IPS DF 19.7 (cell line): Measurements from ENCODE around the gene VTI1A.
"Not testable (repeated sequence)": the region's sequence is repeated elsewhere in the genome, so short reads cannot be mapped to it uniquely, and the experiment has no call there.

ENCODE experiments used
- DNase-seq: peaks from one replicate; pipeline ENCODE4 v3.0.0-alpha.2; 2013; ENCODE audit warnings: low read depth, low spot score

VTI1A gene

GRCh38 chr10:112446855-112447619 is at the start of gene VTI1A, which contains the start of gene ZDHHC6:
Gene VTI1A, plus strand, starts transcription at chr10:112447215. Its CDS starts 159 bp downstream, at chr10:112447374.
Gene ZDHHC6, minus strand, starts transcription at chr10:112446914. Its CDS starts 1,478 bp downstream, at chr10:112445436.
- DNase-seq: peak; percentile 33

- DNase-seq: no peak
These were observed 49.4 kb upstream of the VTI1A start for GRCh38 chr10:112397592-112397991.

DNA sequence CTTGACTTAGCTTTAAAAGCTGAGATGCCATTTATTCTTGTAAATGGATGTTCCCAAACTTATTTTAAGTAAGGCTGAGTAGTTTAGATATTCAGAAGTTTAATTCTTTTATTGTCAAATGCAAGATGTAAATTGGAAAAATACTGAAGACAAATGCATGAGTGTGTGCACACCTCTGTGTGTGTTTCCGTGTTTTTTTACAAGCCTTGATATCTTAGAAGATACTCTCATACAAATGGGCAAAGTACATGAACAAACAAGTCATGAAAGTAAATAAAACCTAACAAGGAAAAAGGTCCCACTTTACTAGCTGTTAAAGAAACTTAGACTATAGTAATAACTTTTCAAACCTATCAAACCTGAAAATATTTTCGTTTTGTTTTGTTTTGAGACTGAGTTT is 44.1 kb upstream of the VTI1A start:
- no peak for DNase-seq

DNA sequence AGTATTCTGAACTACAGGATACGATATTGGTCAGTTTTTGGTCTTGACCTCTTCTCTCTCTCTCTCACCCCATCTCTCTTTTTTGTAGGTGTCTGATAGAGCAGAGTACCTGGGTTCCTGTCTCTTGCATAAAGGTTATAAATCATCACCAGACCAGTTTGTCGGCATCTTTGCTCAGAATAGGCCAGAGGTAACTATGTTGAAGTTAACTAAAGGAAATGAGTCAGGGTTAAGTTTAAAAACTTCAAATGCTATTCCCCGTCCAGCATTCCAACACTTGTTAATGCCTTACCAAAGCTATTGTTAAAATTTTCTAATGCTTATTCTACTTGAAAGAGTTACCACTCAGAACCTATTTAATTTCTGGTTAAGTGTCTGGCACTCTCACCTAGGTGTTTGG is 42.4 kb upstream of the VTI1A start:
- no peak for DNase-seq

DNA sequence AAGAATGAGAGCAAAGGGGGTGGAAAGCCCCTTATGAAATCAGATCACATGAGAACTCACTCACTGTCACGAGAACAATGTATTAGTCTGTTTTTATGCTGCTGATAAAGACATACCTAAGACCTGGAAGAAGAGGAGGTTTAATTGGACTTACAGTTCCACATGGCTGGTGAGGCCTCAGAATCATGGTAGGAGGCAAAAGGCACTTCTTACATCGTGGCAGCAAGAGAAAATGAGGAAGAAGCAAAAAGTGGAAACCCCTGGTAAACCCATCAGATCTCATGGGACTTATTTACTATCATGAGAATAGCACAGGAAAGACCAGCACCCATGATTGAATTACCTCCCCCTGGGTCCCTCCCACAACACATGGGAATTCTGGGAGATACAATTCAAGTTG is 40.2 kb upstream of the VTI1A start:
- not testable (repeated sequence) for DNase-seq

GRCh38 chr10:112407696-112408095 is 39.3 kb upstream of the VTI1A start:
- DNase-seq: no peak

- no peak for DNase-seq
These were observed 37.7 kb upstream of the VTI1A start for GRCh38 chr10:112409299-112409698.

- DNase-seq: no peak
These were observed 37.3 kb upstream of the VTI1A start for GRCh38 chr10:112409755-112410154.

- no peak for DNase-seq
These were observed 34.3 kb upstream of the VTI1A start for GRCh38 chr10:112412696-112413095.

DNA sequence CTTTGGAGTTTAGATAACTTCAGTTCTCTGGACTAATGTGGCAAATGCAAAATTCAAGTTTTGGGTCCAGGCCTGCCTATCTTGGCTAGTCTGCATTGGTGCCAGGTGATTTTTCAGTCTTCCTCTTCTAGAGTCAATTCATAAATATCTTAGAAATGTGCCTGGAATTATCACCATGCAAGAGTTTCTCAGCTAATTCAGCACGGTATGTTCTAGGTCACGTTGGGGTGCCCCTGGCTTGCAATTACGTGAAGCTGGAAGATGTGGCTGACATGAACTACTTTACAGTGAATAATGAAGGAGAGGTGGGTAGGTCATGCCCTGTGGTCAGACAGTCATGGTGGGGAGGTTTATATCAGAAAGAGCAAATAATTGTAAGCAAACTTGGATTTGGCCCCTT is 25.3 kb upstream of the VTI1A start:
- no peak for DNase-seq

DNA sequence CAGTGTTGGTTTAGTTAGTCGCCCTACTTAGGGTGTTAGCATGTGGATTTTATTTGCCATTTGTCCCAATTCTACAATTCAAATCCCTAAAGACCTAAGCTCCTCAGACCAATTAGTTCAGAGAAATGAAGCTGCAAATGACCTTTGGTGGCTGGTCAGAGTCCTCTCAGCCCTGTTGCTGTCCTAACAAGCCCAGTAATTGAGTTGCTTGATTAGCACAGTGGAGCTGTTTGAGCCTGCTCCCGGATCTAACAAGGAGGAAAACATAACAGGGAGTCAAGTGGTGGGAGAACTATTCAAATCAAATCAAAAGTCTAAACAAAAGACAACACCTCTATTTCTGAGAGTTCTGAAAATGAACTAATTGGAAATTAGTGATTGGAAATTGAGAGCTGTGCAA is 22.4 kb upstream of the VTI1A start:
- DNase-seq: no peak

DNA sequence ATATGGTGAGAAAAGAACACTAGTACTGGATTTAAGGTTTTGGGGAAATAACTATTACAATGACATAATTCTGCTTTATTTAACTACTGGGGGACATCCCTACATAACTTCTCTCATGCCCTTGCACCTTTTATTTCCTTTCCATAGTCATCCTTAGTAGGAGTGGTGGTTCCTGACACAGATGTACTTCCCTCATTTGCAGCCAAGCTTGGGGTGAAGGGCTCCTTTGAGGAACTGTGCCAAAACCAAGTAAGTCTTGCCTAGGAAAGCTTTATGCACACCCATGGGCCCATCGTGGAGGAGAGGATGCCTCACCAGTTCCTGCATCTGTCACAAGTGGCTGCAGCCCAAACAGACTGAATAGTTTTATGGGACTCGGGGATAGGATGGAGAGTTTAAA is 20.9 kb upstream of the VTI1A start:
- no peak for DNase-seq

DNA sequence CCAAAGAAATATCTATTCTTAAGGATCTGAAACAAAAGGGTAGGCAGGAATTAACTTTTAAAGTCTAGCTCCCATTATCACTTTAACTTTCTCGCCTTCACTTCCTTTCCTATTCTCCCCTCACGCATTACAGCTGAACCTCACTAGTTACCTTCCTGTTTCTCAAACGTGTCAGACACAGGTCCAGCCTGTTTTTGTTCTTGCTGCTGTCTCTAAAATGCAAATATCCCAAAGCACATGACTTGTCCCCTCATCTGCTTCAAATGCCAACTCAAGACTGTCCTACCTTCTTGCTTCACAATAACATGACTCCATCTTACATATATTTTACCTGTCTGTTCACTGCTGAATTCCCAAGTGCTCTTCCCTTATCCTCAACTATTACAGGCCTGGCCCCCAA is 17.9 kb upstream of the VTI1A start:
- no peak for DNase-seq

GRCh38 chr10:112429654-112430230 is 17.3 kb upstream of the VTI1A start:
- DNase-seq: no peak

DNA sequence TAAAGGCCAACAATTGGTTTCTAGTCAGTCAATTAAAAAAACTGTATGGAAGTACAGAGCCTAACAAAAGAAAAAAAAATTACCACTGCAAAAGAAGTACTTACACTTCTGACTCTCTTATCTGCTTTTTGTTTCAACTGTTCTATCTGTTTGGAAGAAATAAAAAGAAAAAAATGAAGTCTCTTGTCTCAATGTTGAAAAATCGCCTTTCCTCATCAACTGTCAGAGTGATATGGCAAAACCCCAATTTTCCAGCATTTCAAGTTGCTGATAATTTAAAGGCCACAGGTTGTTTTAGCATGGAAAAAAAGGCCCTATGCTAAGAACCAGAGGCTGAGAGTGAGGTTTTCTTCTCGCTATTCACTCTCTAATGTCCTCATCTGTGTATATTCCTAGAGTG is 13.9 kb upstream of the VTI1A start:
- no peak for DNase-seq

DNA sequence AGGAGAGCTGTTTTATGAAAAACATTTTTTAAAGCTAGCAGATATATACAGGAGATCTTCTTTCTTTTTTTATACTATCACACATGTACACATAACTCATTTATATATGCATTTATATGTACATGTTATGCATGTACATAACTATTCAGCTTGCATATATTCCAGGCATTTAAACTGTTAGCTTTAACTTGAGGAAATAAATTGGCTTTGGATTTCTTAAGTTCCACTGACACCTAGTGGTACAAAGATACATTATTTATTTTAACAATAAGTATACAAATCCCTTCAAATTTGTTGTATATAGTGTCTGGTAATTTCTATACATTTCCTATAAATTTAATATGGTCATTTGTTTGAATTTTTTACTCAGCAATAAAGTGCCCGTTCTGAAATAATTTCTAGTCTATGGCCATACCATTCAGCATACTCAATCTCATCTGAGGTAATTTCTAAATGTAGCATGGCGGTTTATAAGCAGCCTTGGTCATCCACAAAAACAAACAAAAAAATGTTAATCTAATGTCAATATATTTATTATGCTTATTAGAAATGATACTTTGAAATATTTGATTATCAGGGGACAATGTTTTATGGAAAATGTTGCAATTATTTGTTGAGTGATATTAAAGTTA is 11.9 kb upstream of the VTI1A start:
- no peak for DNase-seq

- DNase-seq: no peak
These were observed 8.7 kb upstream of the VTI1A start for GRCh38 chr10:112438356-112438755.

DNA sequence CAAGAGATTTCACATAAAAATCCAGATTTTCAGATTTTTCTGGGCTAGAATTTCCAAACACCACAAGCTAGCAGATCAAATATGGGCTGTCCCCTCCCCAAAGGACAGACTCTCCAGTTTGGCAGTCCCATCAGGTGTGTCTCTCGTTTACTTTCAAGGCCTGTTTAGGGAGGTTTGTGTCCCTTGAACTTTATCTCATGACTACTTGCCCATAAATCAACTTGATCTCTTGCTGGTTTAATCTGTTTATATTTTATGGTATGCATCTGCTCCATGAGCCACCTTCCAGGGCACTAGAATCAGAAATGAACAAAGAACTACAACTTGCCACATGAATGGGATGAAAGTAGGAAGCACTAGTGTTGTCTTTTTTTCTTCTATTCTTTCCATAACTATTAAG is 5.5 kb upstream of the VTI1A start:
- DNase-seq: no peak

DNA sequence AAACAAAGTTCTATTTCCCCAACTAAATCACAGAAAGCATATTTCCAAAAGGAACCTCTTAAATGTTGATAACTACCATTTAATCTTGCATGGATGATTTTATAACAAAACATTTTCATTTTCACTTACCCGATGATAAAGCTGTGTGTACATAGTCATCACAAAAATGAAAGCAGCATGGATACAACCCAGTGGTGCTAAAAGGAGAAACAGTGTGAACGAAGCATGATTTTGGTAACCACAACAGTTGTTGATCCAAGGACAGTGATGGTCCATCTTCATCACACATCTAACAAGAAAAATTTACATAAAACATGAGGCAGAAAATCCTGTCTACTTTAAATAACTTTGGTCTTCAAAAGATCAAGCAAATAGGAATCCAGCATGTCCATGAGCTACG is 5.0 kb upstream of the VTI1A start:
- DNase-seq: no peak

DNA sequence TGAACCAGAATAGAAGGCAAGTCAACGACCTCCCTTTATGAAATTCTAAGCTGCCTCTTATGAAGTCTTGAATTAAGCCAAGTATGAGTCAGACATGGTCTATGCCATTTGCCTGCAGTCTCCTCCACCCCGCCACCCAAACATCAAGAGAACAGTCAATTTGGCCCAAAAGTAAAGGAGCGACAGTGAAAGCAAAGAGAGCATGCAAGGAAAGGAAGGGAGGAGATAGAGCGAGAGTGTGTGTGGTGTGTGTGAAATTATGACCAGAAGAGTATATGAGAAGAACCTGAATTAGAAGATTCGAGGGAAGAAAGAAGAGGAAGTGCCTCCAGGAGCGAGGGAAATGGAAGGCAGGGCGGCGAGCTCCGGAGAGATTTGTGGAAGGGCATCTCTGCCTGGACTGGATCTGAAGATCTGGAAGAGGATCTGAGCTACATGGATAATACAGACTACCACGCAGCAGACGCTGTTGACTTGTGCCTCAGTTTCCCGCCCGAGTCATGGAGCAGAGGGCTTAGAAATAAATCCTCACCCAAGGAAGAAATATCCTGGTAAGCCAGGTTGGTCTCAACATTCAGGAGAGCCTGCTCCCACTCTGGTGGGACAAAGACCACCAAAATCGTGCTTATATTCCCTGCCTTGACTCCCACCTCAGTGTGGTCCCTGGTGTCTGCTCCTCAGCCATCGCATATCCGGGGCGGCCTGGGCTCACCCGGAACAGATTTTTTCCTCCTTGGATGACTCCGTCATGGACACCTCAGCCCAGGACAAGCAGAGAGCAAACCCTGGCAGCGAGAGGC is 760 bp upstream of the VTI1A start:
- no peak for DNase-seq

- no peak for DNase-seq
These were observed 559 bp downstream of the VTI1A start for GRCh38 chr10:112447620-112447928.

- DNase-seq: no peak
These were observed 1.9 kb downstream of the VTI1A start for GRCh38 chr10:112448888-112449287.
